PC-3 (cell line): ENCODE results near the gene TMC5. TPM values are rescaled to one million over a fixed set of nuclear protein-coding genes. Genes with fewer than 3 reads are reported as not detected.

ENCODE experiments used
- ATAC-seq: fragments of 200-7000 bp; cut with Tn5 transposase; 2 replicates; pipeline ENCODE4 v1.9.1; 2020; ENCODE audit warnings: mild to moderate bottlenecking, moderate library complexity
- BruUV-seq: library from RNA; stranded (reverse); fragments of 400-500 nt; replicated peaks from 2 replicates; lab custom pipeline; 2021; lab: Mats Ljungman, UMichigan
- CTCF ChIA-PET: fragments of 300-600 bp; sonication (Branson Sonifier 250); formaldehyde crosslinking; loops from one replicate; lab custom pipeline; 2022; ENCODE audit warnings: antibody characterized with exemption; lab: Charles Lee
- POLR2A ChIA-PET: fragments of 300-600 bp; sonication (Branson Sonifier 250); formaldehyde crosslinking; loops from one replicate; lab custom pipeline; 2022; ENCODE audit warnings: antibody characterized with exemption; ENCODE audit not compliant: unreplicated experiment; lab: Charles Lee
- DNase-seq: peaks from one replicate; pipeline ENCODE4 v3.0.0-alpha.2; 2015
- H2AFZ ChIP-seq: fragments of 300-600 bp; sonication (generic); 2 replicates; pipeline ENCODE4 v1.6.0; 2016; ENCODE audit warnings: antibody characterized with exemption, low read length
- H3F3A ChIP-seq: fragments of 300-600 bp; sonication (generic); one replicate; pipeline ENCODE4 v1.6.0; 2017; ENCODE audit warnings: antibody characterized with exemption, low read length, control low read depth, mild to moderate bottlenecking; ENCODE audit not compliant: unreplicated experiment
- H3K27ac ChIP-seq: fragments of 300-600 bp; sonication (generic); 2 replicates; pipeline ENCODE4 v1.5.1; 2016; ENCODE audit warnings: mild to moderate bottlenecking, low read length
- H3K27me3 ChIP-seq: fragments of 300-600 bp; sonication (generic); 2 replicates; pipeline ENCODE4 v1.6.1; 2016; ENCODE audit warnings: low read length, mixed read lengths
- H3K36me3 ChIP-seq: fragments of 300-600 bp; sonication (generic); 2 replicates; pipeline ENCODE4 v1.6.1; 2016; ENCODE audit warnings: low read depth, mixed run types, low read length, mixed read lengths
- H3K4me1 ChIP-seq: fragments of 300-600 bp; sonication (generic); 2 replicates; pipeline ENCODE4 v1.5.1; 2016; ENCODE audit warnings: low read length; ENCODE audit not compliant: insufficient read depth
- H3K4me2 ChIP-seq: fragments of 300-600 bp; sonication (generic); 2 replicates; pipeline ENCODE4 v1.6.0; 2016; ENCODE audit warnings: low read length
- H3K4me3 ChIP-seq: fragments of 300-600 bp; sonication (generic); 2 replicates; pipeline ENCODE4 v1.5.1; 2016; ENCODE audit warnings: mild to moderate bottlenecking, low read length, mixed read lengths
- H3K79me2 ChIP-seq: fragments of 300-600 bp; sonication (generic); 2 replicates; pipeline ENCODE4 v1.6.1; 2017; ENCODE audit warnings: low read length, mixed read lengths
- H3K9ac ChIP-seq: fragments of 300-600 bp; sonication (generic); 2 replicates; pipeline ENCODE4 v1.6.0; 2016; ENCODE audit warnings: mild to moderate bottlenecking, low read length
- H3K9me2 ChIP-seq: fragments of 300-600 bp; sonication (generic); replicated peaks from 2 replicates; pipeline ENCODE4 v1.6.1; 2016; ENCODE audit warnings: mixed run types, low read length, mixed read lengths
- H3K9me3 ChIP-seq: fragments of 300-600 bp; sonication (generic); 2 replicates; pipeline ENCODE4 v1.6.1; 2016; ENCODE audit warnings: low read length, mixed read lengths
- H4K20me1 ChIP-seq: fragments of 300-600 bp; sonication (generic); 2 replicates; pipeline ENCODE4 v1.6.1; 2016; ENCODE audit warnings: low read length, mixed read lengths
- EZH2 ChIP-seq: fragments of 300-600 bp; sonication (generic); IDR thresholded peaks from one replicate; pipeline ENCODE4 v1.6.1; 2017; ENCODE audit warnings: antibody characterized with exemption, mild to moderate bottlenecking, low read length; ENCODE audit not compliant: unreplicated experiment
- EZH2phosphoT487 ChIP-seq: fragments of 300-600 bp; sonication (generic); IDR thresholded peaks from 2 replicates; pipeline ENCODE4 v1.6.1; 2018; ENCODE audit warnings: mild to moderate bottlenecking, antibody characterized with exemption, low read length, borderline replicate concordance
- intact Hi-C: fragments of 100-400 bp; cut with micrococcal nuclease; formaldehyde crosslinking; loops from 2 replicates; pipeline ENCODE4 v1.9.0; 2023
- total RNA-seq: library from RNA; depleted of rRNA; stranded (reverse); fragments of >200 nt; gene quantifications from 2 replicates; pipeline ENCODE4 v1.2.3, GENCODE V29; 2014
- TF ChIP-seq, protein P1 (sequence below): fragments of 300-600 bp; sonication (generic); conservative IDR thresholded peaks from 2 replicates; pipeline ENCODE4 v1.5.1; 2017; ENCODE audit warnings: antibody characterized with exemption, low read depth, mild to moderate bottlenecking, low read length

TMC5 gene
- total RNA-seq, 1 experiment from 2014 or later = 7.4 TPM

DNA sequence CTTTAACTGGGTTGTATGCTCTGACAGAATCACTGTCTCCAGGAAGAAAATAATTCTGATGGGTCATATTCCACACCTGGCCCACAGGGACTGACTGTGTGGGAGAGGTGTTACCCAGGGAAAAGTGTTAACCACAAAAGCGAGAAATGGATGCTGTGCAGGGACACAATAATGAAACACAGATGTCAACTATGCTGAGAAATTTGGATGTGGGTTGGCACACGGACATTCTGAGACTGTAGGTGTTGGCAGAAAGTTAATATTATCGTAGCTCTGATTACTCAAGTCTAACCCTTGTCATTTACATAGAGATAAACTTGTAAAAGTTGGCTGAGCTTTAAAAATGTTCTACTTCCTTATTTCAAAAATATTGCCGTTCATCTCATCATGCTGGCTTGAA is 19.6 kb downstream of the TMC5 start:
- no peak overlapping the region for H3K4me3 ChIP-seq
- ChIA-PET CTCF (no interaction called here), POLR2A (no interaction called here)
- no peaks in the 10 kb centered on the region for H3K79me2 ChIP-seq
- H2AFZ ChIP-seq = no peak overlapping the region
- no peaks in the 10 kb centered on the region for H3F3A ChIP-seq
- no peaks in the 10 kb centered on the region for H3K9me3 ChIP-seq
- H4K20me1 ChIP-seq = no peaks in the 10 kb centered on the region
- no peak overlapping the region for H3K27ac ChIP-seq
- peaks cover under 1% of the 10 kb centered on the region for H3K4me1 ChIP-seq
- no TSS peak for BruUV-seq
- no peak for TF ChIP-seq EZH2phosphoT487
- no peak for TF ChIP-seq EZH2
- TF ChIP-seq, protein P1, sequence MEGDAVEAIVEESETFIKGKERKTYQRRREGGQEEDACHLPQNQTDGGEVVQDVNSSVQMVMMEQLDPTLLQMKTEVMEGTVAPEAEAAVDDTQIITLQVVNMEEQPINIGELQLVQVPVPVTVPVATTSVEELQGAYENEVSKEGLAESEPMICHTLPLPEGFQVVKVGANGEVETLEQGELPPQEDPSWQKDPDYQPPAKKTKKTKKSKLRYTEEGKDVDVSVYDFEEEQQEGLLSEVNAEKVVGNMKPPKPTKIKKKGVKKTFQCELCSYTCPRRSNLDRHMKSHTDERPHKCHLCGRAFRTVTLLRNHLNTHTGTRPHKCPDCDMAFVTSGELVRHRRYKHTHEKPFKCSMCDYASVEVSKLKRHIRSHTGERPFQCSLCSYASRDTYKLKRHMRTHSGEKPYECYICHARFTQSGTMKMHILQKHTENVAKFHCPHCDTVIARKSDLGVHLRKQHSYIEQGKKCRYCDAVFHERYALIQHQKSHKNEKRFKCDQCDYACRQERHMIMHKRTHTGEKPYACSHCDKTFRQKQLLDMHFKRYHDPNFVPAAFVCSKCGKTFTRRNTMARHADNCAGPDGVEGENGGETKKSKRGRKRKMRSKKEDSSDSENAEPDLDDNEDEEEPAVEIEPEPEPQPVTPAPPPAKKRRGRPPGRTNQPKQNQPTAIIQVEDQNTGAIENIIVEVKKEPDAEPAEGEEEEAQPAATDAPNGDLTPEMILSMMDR = no peak
- ATAC-seq = no peak
- H3K9me2 ChIP-seq = no peaks in the 10 kb centered on the region
- DNase-seq = no peak
- H3K4me2 ChIP-seq = no peak overlapping the region
- H3K36me3 ChIP-seq = no peaks in the 10 kb centered on the region
- intact Hi-C loops = no loop called here
- no peaks in the 10 kb centered on the region for H3K27me3 ChIP-seq
- no peak overlapping the region for H3K9ac ChIP-seq

DNA sequence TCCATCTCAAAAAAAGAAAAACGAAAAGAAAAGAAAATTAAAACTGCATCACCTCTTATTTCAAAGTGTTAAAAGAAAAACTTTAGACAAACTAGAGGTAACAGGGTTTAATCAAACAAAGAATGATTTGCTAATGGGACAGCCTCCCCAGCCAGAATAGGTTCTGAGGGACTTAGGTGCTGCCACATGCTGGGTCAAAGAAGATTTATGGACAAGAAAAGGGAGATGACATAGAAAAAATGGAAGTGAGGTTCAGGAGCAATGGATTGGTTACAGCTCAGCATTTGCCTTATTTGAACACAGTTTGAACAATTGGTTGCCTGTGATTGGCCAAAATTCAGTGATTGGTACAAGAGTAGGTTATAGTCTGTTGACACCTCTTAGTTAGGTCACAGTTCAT is 21.1 kb downstream of the TMC5 start:
- Histone ChIP-seq H3K27me3 (no peaks in the 10 kb centered on the region), H3K79me2 (no peaks in the 10 kb centered on the region), H3K27ac (no peak overlapping the region), H3K9ac (no peak overlapping the region), H3K36me3 (no peaks in the 10 kb centered on the region), H3K4me2 (no peak overlapping the region), H3F3A (no peaks in the 10 kb centered on the region), H3K4me1 (no peaks in the 10 kb centered on the region), H3K9me3 (no peaks in the 10 kb centered on the region), H3K4me3 (no peak overlapping the region), H2AFZ (no peak overlapping the region), H4K20me1 (no peaks in the 10 kb centered on the region), H3K9me2 (no peaks in the 10 kb centered on the region)
- no TSS peak for BruUV-seq
- ChIA-PET POLR2A (no interaction called here), CTCF (no interaction called here)
- DNase-seq (no peak), ATAC-seq (no peak)
- TF ChIP-seq EZH2phosphoT487 = no peak
- no peak for TF ChIP-seq EZH2
- TF ChIP-seq, protein P1 = no peak
- intact Hi-C loops = no loop called here

DNA sequence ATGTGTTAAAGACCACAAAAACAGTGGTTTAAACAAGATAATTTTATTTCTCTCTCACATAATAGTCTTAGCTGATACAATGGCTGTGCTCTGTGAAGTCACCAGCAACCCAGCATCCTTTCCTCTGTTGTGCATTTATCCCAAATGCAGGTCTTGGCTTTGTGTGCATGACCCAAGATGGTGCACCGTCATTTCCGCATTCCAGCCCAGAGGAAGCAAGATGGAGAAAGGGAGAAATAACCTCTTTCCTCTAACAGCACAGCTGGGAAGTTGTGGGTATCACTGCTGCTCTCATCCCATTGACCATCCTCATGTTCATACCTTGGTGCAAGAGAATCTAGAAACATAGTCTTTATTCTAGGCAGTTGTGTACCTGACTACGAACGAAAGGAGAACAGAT is 21.8 kb downstream of the TMC5 start:
- Histone ChIP-seq H3K36me3 (no peaks in the 10 kb centered on the region), H3K9ac (no peak overlapping the region), H3K4me3 (no peak overlapping the region), H3K9me2 (no peaks in the 10 kb centered on the region), H3K79me2 (no peaks in the 10 kb centered on the region), H3K27me3 (no peaks in the 10 kb centered on the region), H3F3A (no peaks in the 10 kb centered on the region), H3K27ac (no peak overlapping the region), H3K4me1 (no peaks in the 10 kb centered on the region), H3K9me3 (no peaks in the 10 kb centered on the region), H3K4me2 (no peak overlapping the region), H4K20me1 (no peaks in the 10 kb centered on the region), H2AFZ (no peak overlapping the region)
- DNase-seq (no peak), ATAC-seq (no peak)
- POLR2A ChIA-PET = no interaction called here
- CTCF ChIA-PET = no interaction called here
- intact Hi-C loops = no loop called here
- BruUV-seq = no TSS peak
- TF ChIP-seq, protein P1 = no peak
- TF ChIP-seq EZH2 = no peak
